ENCODE results near the gene HOXB13. TPM values are rescaled to one million over a fixed set of nuclear protein-coding genes. Genes with fewer than 3 reads are reported as not detected.

Gene HOXB13
- polyA plus RNA-seq, 1 of the 3 experiments (the other 2 are of a cell fraction) = not detected

GRCh38 chr17:48726114-48726915 is 2.2 kb downstream of the HOXB13 start (continued):
- no peak for TF ChIP-seq ELF1 (IDR thresholded peaks at IDR 0.05)
- no peak; the same call in 1 of the 2 replicates for TF ChIP-seq EZH2phosphoT487 (IDR thresholded peaks at IDR 0.05; ENCODE audit: borderline replicate concordance, low read depth)
- TF ChIP-seq SMC3 (IDR thresholded peaks at IDR 0.05; ENCODE audit: low read depth, low read length) = no peak
- no peak for TF ChIP-seq RCOR1 (IDR thresholded peaks at IDR 0.05; ENCODE audit: low read length)
- TF ChIP-seq GATA2 (CRISPR knock-in tag; IDR thresholded peaks at IDR 0.05) = no peak
- TF ChIP-seq FOXJ3 (CRISPR knock-in tag; IDR thresholded peaks at IDR 0.05) = no peak
- no peak for TF ChIP-seq NRF1 (IDR thresholded peaks at IDR 0.05; ENCODE audit: low read depth, low read length)
- no peak for TF ChIP-seq USF1 (IDR thresholded peaks at IDR 0.05; ENCODE audit: borderline replicate concordance, low read depth)

GRCh38 chr17:48725288-48726064 is 3.1 kb downstream of the HOXB13 start:
- 24% methylated on average over 29 of the region's 38 CpGs for WGBS (ENCODE audit: low lambda C conversion rate)
- Histone ChIP-seq H3K27ac (ENCODE audit: low read depth in 2 of 2, low read length in 1 of 2) (no peak overlapping the region), H3K27me3 (ENCODE audit: insufficient read depth) (peaks cover 100% of the 10 kb centered on the region), H3K9me2 (no peaks in the 10 kb centered on the region), H3K4me1 (ENCODE audit: control insufficient read depth in 1 of 2, insufficient read depth in 2 of 2, low read depth in 1 of 2, low read length in 1 of 2) (no peaks in the 10 kb centered on the region), H3K36me3 (replicated peaks in 1 of 2; ENCODE audit: control insufficient read depth in 1 of 2, insufficient read depth in 2 of 2, low read length in 1 of 2) (no peaks in the 10 kb centered on the region), H3K9me3 (no peaks in the 10 kb centered on the region), H3K79me2 (ENCODE audit: insufficient read depth) (no peaks in the 10 kb centered on the region), H4K20me1 (ENCODE audit: insufficient read depth) (no peaks in the 10 kb centered on the region), H3K4me2 (peak overlapping the region; percentile 59), H2AFZ (ENCODE audit: low read depth) (no peak overlapping the region), H3K4me3 (ENCODE audit: low read depth in 2 of 2, low read length in 1 of 2) (peak overlapping the region in 1 of 2 experiments; percentile 42; a peak in 2 of 4 replicates), H3K9ac (no peak overlapping the region), H3F3A (replicated peaks; ENCODE audit: insufficient read depth) (no peaks in the 10 kb centered on the region)
- no peak for DNase-seq
- no peak for TF ChIP-seq YY1 (IDR thresholded peaks at IDR 0.05; ENCODE audit: low read depth)
- TF ChIP-seq EZH2phosphoT487 (IDR thresholded peaks at IDR 0.05; ENCODE audit: borderline replicate concordance, low read depth) = peak; percentile 96; the same call in 1 of the 2 replicates
- POLR2A ChIA-PET = no interaction called here
- CTCF ChIA-PET = interaction anchor here (0.6 to 13.9 kb wide), 48 partner anchors 8 to 535 kb away, joined by 3 to 328 read pairs (median 5); partner anchors contain the start of genes HOXB5 and TTLL6

GRCh38 chr17:48725004-48725287 is 3.6 kb downstream of the HOXB13 start:
- no peak overlapping the region for H3K9ac ChIP-seq
- no peaks in the 10 kb centered on the region for H3K9me2 ChIP-seq
- H3F3A ChIP-seq (replicated peaks; ENCODE audit: insufficient read depth) = no peaks in the 10 kb centered on the region
- CTCF ChIA-PET = interaction anchor here (0.6 to 13.9 kb wide), 48 partner anchors 8 to 535 kb away, joined by 3 to 328 read pairs (median 5); partner anchors contain the start of genes HOXB5 and TTLL6
- no peak for DNase-seq
- H3K27me3 ChIP-seq (ENCODE audit: insufficient read depth) = peaks cover 100% of the 10 kb centered on the region
- no peaks in the 10 kb centered on the region for H4K20me1 ChIP-seq (ENCODE audit: insufficient read depth)
- H3K4me1 ChIP-seq (ENCODE audit: control insufficient read depth in 1 of 2, insufficient read depth in 2 of 2, low read depth in 1 of 2, low read length in 1 of 2) = no peaks in the 10 kb centered on the region
- TF ChIP-seq NRF1 (IDR thresholded peaks at IDR 0.05; ENCODE audit: low read depth, low read length) (no peak), TAF1 (IDR thresholded peaks at IDR 0.05; ENCODE audit: borderline replicate concordance, low read depth, low read length) (no peak), USF2 (IDR thresholded peaks at IDR 0.05; ENCODE audit: borderline replicate concordance, low read depth, low read length) (no peak), RAD21 (IDR thresholded peaks at IDR 0.05; ENCODE audit: low read length) (no peak), RFX5 (IDR thresholded peaks at IDR 0.05; ENCODE audit: low read length) (no peak), EZH2phosphoT487 (IDR thresholded peaks at IDR 0.05; ENCODE audit: borderline replicate concordance, low read depth) (no peak; the same call in 1 of the 2 replicates), FOXM1 (IDR thresholded peaks at IDR 0.05; ENCODE audit: low read depth) (no peak), TCF12 (IDR thresholded peaks at IDR 0.05) (no peak), ELF1 (IDR thresholded peaks at IDR 0.05) (no peak), POLR2AphosphoS5 (IDR thresholded peaks at IDR 0.05; ENCODE audit: low read depth, low read length) (no peak), CHD2 (IDR thresholded peaks at IDR 0.05; ENCODE audit: low read length, partially characterized antibody) (no peak), MAX (IDR thresholded peaks at IDR 0.05; ENCODE audit: low read depth) (no peak), FOSL2 (IDR thresholded peaks at IDR 0.05; ENCODE audit: borderline replicate concordance, low read depth) (no peak), CTCF (IDR thresholded peaks at IDR 0.05) (no peak), MXI1 (IDR thresholded peaks at IDR 0.05; ENCODE audit: low read depth, low read length) (no peak)
- H3K27ac ChIP-seq (ENCODE audit: low read depth in 2 of 2, low read length in 1 of 2) = no peak overlapping the region
- peak overlapping the region; percentile 21 to 42; a peak in 3 of 4 replicates for H3K4me3 ChIP-seq (ENCODE audit: low read depth in 2 of 2, low read length in 1 of 2)
- H3K79me2 ChIP-seq (ENCODE audit: insufficient read depth) = no peaks in the 10 kb centered on the region
- no peak overlapping the region for H2AFZ ChIP-seq (ENCODE audit: low read depth)
- H3K9me3 ChIP-seq = no peaks in the 10 kb centered on the region
- H3K4me2 ChIP-seq = peak overlapping the region; percentile 59
- 10% methylated on average over 16 of the region's 16 CpGs for WGBS (ENCODE audit: low lambda C conversion rate)
- POLR2A ChIA-PET = interaction anchor here (1.1 kb wide), 1 partner anchor 154 kb away, joined by 4 read pairs; no protein-coding TSS in a partner anchor
- H3K36me3 ChIP-seq (replicated peaks in 1 of 2; ENCODE audit: control insufficient read depth in 1 of 2, insufficient read depth in 2 of 2, low read length in 1 of 2) = no peaks in the 10 kb centered on the region

Data from SK-N-SH (cell line).